Activated CD8-positive, alpha-beta T cell treated with anti-CD3 and anti-CD28 coated beads for 36 hours (primary cell): ENCODE results near the gene PLD1. TPM values are rescaled to one million over a fixed set of nuclear protein-coding genes. Genes with fewer than 3 reads are reported as not detected.

ENCODE experiments used
- ATAC-seq: fragments of 200-7000 bp; cut with Tn5 transposase; one replicate; pipeline ENCODE4 v1.10.0; 2021; ENCODE audit warnings: mild to moderate bottlenecking, moderate library complexity
- CTCF ChIA-PET: fragments of 350-600 bp; sonication (Branson Sonifier 250); formaldehyde crosslinking; loops from one replicate; lab custom pipeline; 2021; ENCODE audit warnings: antibody characterized with exemption; lab: Charles Lee
- POLR2A ChIA-PET: fragments of 350-600 bp; sonication (Branson Sonifier 250); formaldehyde crosslinking; loops from one replicate; lab custom pipeline; 2021; ENCODE audit warnings: antibody characterized with exemption; lab: Charles Lee
- DNase-seq: peaks from one replicate; pipeline ENCODE4 v3.0.0-alpha.2; 2020
- H3K27ac Mint-ChIP-seq: one replicate; pipeline ENCODE4 v1.8.0; 2021; ENCODE audit warnings: mild to moderate bottlenecking, mixed read lengths
- H3K27me3 Mint-ChIP-seq: one replicate; pipeline ENCODE4 v1.8.0; 2021; ENCODE audit warnings: mixed read lengths
- H3K36me3 Mint-ChIP-seq: one replicate; pipeline ENCODE4 v1.8.0; 2021; ENCODE audit warnings: low read depth, mixed read lengths
- H3K4me1 Mint-ChIP-seq: one replicate; pipeline ENCODE4 v1.8.0; 2021; ENCODE audit warnings: low read depth, mixed read lengths
- H3K4me3 Mint-ChIP-seq: one replicate; pipeline ENCODE4 v1.8.0; 2021; ENCODE audit warnings: mild to moderate bottlenecking, moderate library complexity, mixed read lengths
- H3K9me3 Mint-ChIP-seq: one replicate; pipeline ENCODE4 v1.8.0; 2021; ENCODE audit warnings: mixed read lengths
- CTCF ChIP-seq: fragments of 200-600 bp; IDR thresholded peaks from one replicate; pipeline ENCODE4 v1.8.0; 2022; ENCODE audit warnings: antibody characterized with exemption, mild to moderate bottlenecking
- intact Hi-C: fragments of 100-400 bp; cut with micrococcal nuclease; formaldehyde crosslinking; loops from one replicate; pipeline ENCODE4 v1.10.0; 2022
- total RNA-seq, 2 experiments: library from RNA; stranded (reverse); gene quantifications; one replicate each; pipeline ENCODE4 v1.2.3, GENCODE V29; 2021

PLD1 gene
- total RNA-seq, 2 experiments from 2014 or later = 0.86 to 1.2 TPM

GRCh38 chr3:171813278-171813896, 3.1 kb upstream of the PLD1 start:
- Mint-ChIP-seq H3K9me3 (no peaks in the 10 kb centered on the region), H3K36me3 (no peaks in the 10 kb centered on the region), H3K27me3 (peaks cover 46% of the 10 kb centered on the region), H3K27ac (peak overlapping the region; percentile 71), H3K4me1 (peaks cover 26% of the 10 kb centered on the region), H3K4me3 (no peak overlapping the region)
- no peak for TF ChIP-seq CTCF
- intact Hi-C loops = no loop called here
- DNase-seq = no peak
- CTCF ChIA-PET = interaction anchor here (1.3 kb wide), 1 partner anchor 16 kb away, joined by 5 read pairs; no protein-coding TSS in a partner anchor
- POLR2A ChIA-PET = interaction anchor here (0.5 kb wide), 1 partner anchor 567 kb away, joined by 3 read pairs; no protein-coding TSS in a partner anchor
- ATAC-seq = no peak

- TF ChIP-seq CTCF = no peak
- H3K9me3 Mint-ChIP-seq = no peaks in the 10 kb centered on the region
- H3K4me3 Mint-ChIP-seq = no peak overlapping the region
- no peak for ATAC-seq
- H3K27ac Mint-ChIP-seq = no peak overlapping the region
- ChIA-PET CTCF (no interaction called here), POLR2A (no interaction called here)
- intact Hi-C loops = no loop called here
- peaks cover 48% of the 10 kb centered on the region for H3K27me3 Mint-ChIP-seq
- H3K4me1 Mint-ChIP-seq = peaks cover 26% of the 10 kb centered on the region
- H3K36me3 Mint-ChIP-seq = no peaks in the 10 kb centered on the region
- no peak for DNase-seq
Observed at GRCh38 chr3:171812811-171813210, 2.5 kb upstream of the PLD1 start.

- H3K27ac Mint-ChIP-seq = no peak overlapping the region
- CTCF ChIA-PET = interaction anchor here (2.0 kb wide), 1 partner anchor 17 kb away, joined by 8 read pairs; no protein-coding TSS in a partner anchor
- peaks cover 54% of the 10 kb centered on the region for H3K27me3 Mint-ChIP-seq
- peaks cover 26% of the 10 kb centered on the region for H3K4me1 Mint-ChIP-seq
- POLR2A ChIA-PET = no interaction called here
- TF ChIP-seq CTCF = no peak
- intact Hi-C loops = no loop called here
- DNase-seq (no peak), ATAC-seq (no peak)
- no peaks in the 10 kb centered on the region for H3K36me3 Mint-ChIP-seq
- H3K9me3 Mint-ChIP-seq = no peaks in the 10 kb centered on the region
- no peak overlapping the region for H3K4me3 Mint-ChIP-seq
Observed at GRCh38 chr3:171811913-171812335, 1.6 kb upstream of the PLD1 start.

- no peak for ATAC-seq
- Mint-ChIP-seq H3K27me3 (peaks cover 54% of the 10 kb centered on the region), H3K9me3 (no peaks in the 10 kb centered on the region), H3K4me3 (no peak overlapping the region), H3K4me1 (peaks cover 26% of the 10 kb centered on the region), H3K36me3 (no peaks in the 10 kb centered on the region), H3K27ac (no peak overlapping the region)
- DNase-seq = no peak
- POLR2A ChIA-PET = no interaction called here
- intact Hi-C loops = no loop called here
- CTCF ChIA-PET = interaction anchor here (2.0 kb wide), 1 partner anchor 18 kb away, joined by 8 read pairs; no protein-coding TSS in a partner anchor
- no peak for TF ChIP-seq CTCF
Observed at GRCh38 chr3:171811295-171811912, 1.1 kb upstream of the PLD1 start.

- ChIA-PET CTCF (interaction anchor here (1.6 to 2.0 kb wide), 2 partner anchors 18 to 38 kb away, joined by 4 to 8 read pairs; no protein-coding TSS in a partner anchor), POLR2A (no interaction called here)
- H3K27ac Mint-ChIP-seq = no peak overlapping the region
- intact Hi-C loops = no loop called here
- ATAC-seq (no peak), DNase-seq (no peak)
- H3K27me3 Mint-ChIP-seq = peaks cover 48% of the 10 kb centered on the region
- H3K4me1 Mint-ChIP-seq = peaks cover 26% of the 10 kb centered on the region
- no peak for TF ChIP-seq CTCF
- H3K4me3 Mint-ChIP-seq = peak overlapping the region; percentile 72
- no peaks in the 10 kb centered on the region for H3K9me3 Mint-ChIP-seq
- no peaks in the 10 kb centered on the region for H3K36me3 Mint-ChIP-seq
Observed at GRCh38 chr3:171810629-171811294, 479 bp upstream of the PLD1 start.
